ENCODE data around the gene IMMP1L. TPM values are rescaled to one million over a fixed set of nuclear protein-coding genes. Genes with fewer than 3 reads are reported as not detected.
A peak's percentile ranks its signal among the peaks of the same experiment; 100 is the strongest.

IMMP1L gene
- total and polyA plus RNA-seq, 2 donors (not counting 1 experiment from before 2014, with no cell fraction given) = 14.3 to 16.5 TPM

DNA sequence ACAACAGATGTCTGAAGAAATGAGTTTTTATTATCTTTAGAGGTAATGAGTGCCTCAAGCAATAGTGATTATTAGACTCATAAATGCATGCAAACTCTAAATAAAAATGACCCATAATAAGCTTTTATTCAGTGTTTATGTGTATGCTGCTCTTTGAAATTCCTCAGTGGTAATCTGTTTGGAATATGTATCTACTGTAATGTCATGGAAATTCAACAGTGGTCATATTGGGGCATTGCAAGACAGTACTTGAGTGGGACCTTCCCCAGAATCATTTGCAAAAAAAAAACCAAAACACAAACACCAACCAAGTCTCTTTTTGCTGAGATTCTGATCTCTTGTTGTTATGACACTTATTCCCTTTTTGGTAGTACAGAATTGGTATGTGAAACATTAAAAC is 104.8 kb downstream of the IMMP1L start:
- H3K9me3 Mint-ChIP-seq (ENCODE audit: insufficient read depth) = peaks cover 3% of the 10 kb centered on the region
- Histone ChIP-seq H3K9ac (ENCODE audit: low read length) (no peak overlapping the region), H3K9me3 (ENCODE audit: control extremely low read depth in 1 of 3, control insufficient read depth in 2 of 3, insufficient read depth in 1 of 3, low read length in 2 of 3) (no peaks in the 10 kb centered on the region), H2AFZ (ENCODE audit: insufficient read depth, low read depth, low read length, poor library complexity, severe bottlenecking) (no peak overlapping the region), H3K36me3 (replicated peaks in 1 of 2; ENCODE audit: control extremely low read depth in 1 of 2, control insufficient read depth in 1 of 2, extremely low read depth in 1 of 2, insufficient read depth in 2 of 2, low read length in 1 of 2) (no peaks in the 10 kb centered on the region), H3K27me3 (replicated peaks in 1 of 4; ENCODE audit: control extremely low read depth in 1 of 4, control insufficient read depth in 3 of 4, insufficient read depth in 4 of 4, low read length in 3 of 4) (no peaks in the 10 kb centered on the region), H3K27ac (ENCODE audit: low read length in 2 of 2) (no peak overlapping the region), H4K20me1 (ENCODE audit: control insufficient read depth, insufficient read depth, low read length, poor library complexity, severe bottlenecking) (no peaks in the 10 kb centered on the region), H3K4me1 (ENCODE audit: control insufficient read depth in 2 of 2, insufficient read depth in 2 of 2, low read length in 2 of 2) (no peaks in the 10 kb centered on the region), H3K79me2 (ENCODE audit: control insufficient read depth, insufficient read depth, low read length) (no peaks in the 10 kb centered on the region), H3K4me2 (replicated peaks; ENCODE audit: low read depth, low read length, poor library complexity, severe bottlenecking) (no peak overlapping the region), H3K4me3 (ENCODE audit: control extremely low read depth in 1 of 5, extremely low read depth in 1 of 5, insufficient read depth in 1 of 5, low read depth in 2 of 5, low read length in 4 of 5) (no peak overlapping the region)
- H3K27ac Mint-ChIP-seq = no peak overlapping the region
- intact Hi-C loops (cut with micrococcal nuclease) = no loop called here
- no peak overlapping the region for H3K4me3 Mint-ChIP-seq
- H3K27me3 Mint-ChIP-seq = no peaks in the 10 kb centered on the region
- H3K4me1 Mint-ChIP-seq = peaks cover 4% of the 10 kb centered on the region
- ATAC-seq (ENCODE audit: low read depth) = no peak
- DNase-seq = no peak
- CTCF ChIA-PET = no interaction called here
- POLR2A ChIA-PET = no interaction called here
- TF ChIP-seq, protein P1, sequence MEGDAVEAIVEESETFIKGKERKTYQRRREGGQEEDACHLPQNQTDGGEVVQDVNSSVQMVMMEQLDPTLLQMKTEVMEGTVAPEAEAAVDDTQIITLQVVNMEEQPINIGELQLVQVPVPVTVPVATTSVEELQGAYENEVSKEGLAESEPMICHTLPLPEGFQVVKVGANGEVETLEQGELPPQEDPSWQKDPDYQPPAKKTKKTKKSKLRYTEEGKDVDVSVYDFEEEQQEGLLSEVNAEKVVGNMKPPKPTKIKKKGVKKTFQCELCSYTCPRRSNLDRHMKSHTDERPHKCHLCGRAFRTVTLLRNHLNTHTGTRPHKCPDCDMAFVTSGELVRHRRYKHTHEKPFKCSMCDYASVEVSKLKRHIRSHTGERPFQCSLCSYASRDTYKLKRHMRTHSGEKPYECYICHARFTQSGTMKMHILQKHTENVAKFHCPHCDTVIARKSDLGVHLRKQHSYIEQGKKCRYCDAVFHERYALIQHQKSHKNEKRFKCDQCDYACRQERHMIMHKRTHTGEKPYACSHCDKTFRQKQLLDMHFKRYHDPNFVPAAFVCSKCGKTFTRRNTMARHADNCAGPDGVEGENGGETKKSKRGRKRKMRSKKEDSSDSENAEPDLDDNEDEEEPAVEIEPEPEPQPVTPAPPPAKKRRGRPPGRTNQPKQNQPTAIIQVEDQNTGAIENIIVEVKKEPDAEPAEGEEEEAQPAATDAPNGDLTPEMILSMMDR (IDR thresholded peaks at IDR 0.05) = no peak
- no peak for TF ChIP-seq EZH2 (IDR thresholded peaks at IDR 0.05; ENCODE audit: borderline replicate concordance, insufficient read depth, low read depth, low read length, poor library complexity, severe bottlenecking)

DNA sequence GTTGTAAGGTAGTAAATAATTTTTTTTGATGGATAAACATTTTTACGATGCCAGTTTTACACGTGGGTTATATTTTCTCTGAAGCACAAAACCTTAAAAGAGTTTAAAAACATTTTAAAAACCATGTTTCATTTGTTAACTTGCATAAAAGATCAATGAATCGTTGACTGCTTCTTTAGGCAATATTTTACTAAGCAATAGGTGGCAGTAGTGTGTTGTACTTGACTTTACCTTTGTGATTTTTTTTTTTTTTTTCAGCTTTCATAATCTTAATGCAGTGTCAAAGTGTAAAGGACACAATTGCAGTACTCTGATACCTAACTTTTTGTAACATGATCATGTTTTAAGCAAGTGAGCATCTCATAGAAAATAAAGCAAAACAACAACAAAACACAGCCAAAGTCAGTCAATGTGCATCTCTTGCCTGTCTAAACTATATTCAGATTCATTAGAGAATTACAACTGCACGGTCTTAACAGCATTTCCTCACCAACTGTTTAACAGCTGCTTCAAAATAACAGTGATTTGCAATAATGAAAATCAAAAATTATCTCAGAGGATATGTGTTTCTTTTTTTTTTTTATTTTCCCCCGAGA is 112.1 kb downstream of the IMMP1L start:
- H4K20me1 ChIP-seq (ENCODE audit: control insufficient read depth, insufficient read depth, low read length, poor library complexity, severe bottlenecking) = no peaks in the 10 kb centered on the region
- 100% methylated on average over 1 of the region's 5 CpGs for WGBS (ENCODE audit: insufficient coverage)
- H3K9ac ChIP-seq (ENCODE audit: low read length) = no peak overlapping the region

More for the DNA sequence above, 112.1 kb downstream of the IMMP1L start:
- TF ChIP-seq, protein P1 (IDR thresholded peaks at IDR 0.05) = peak; percentile 60
- no peak for TF ChIP-seq EZH2 (IDR thresholded peaks at IDR 0.05; ENCODE audit: borderline replicate concordance, insufficient read depth, low read depth, low read length, poor library complexity, severe bottlenecking)
- no peak overlapping the region for H2AFZ ChIP-seq (ENCODE audit: insufficient read depth, low read depth, low read length, poor library complexity, severe bottlenecking)
- H3K36me3 ChIP-seq (replicated peaks in 1 of 2; ENCODE audit: control extremely low read depth in 1 of 2, control insufficient read depth in 1 of 2, extremely low read depth in 1 of 2, insufficient read depth in 2 of 2, low read length in 1 of 2) = no peaks in the 10 kb centered on the region
- H3K27me3 ChIP-seq (replicated peaks in 1 of 4; ENCODE audit: control extremely low read depth in 1 of 4, control insufficient read depth in 3 of 4, insufficient read depth in 4 of 4, low read length in 3 of 4) = no peaks in the 10 kb centered on the region
- Mint-ChIP-seq H3K27ac (no peak overlapping the region), H3K27me3 (no peaks in the 10 kb centered on the region), H3K4me1 (no peaks in the 10 kb centered on the region), H3K4me3 (no peak overlapping the region), H3K9me3 (ENCODE audit: insufficient read depth) (peaks cover 5% of the 10 kb centered on the region)
- DNase-seq (peak; percentile 13), ATAC-seq (ENCODE audit: low read depth) (peak; percentile 28)
- no peak overlapping the region for H3K27ac ChIP-seq (ENCODE audit: low read length in 2 of 2)
- H3K4me3 ChIP-seq (ENCODE audit: control extremely low read depth in 1 of 5, extremely low read depth in 1 of 5, insufficient read depth in 1 of 5, low read depth in 2 of 5, low read length in 4 of 5) = no peak overlapping the region
- H3K9me3 ChIP-seq (ENCODE audit: control extremely low read depth in 1 of 3, control insufficient read depth in 2 of 3, insufficient read depth in 1 of 3, low read length in 2 of 3) = peaks cover 0 to 4% (median 0%) of the 10 kb centered on the region in 3 donors
- no peak overlapping the region for H3K4me2 ChIP-seq (replicated peaks; ENCODE audit: low read depth, low read length, poor library complexity, severe bottlenecking)
- ChIA-PET CTCF (interaction anchor here (1.0 to 2.0 kb wide), 6 partner anchors 9 to 779 kb away, joined by 3 to 17 read pairs (median 5); no protein-coding TSS in a partner anchor), POLR2A (no interaction called here)
- no peaks in the 10 kb centered on the region for H3K4me1 ChIP-seq (ENCODE audit: control insufficient read depth in 2 of 2, insufficient read depth in 2 of 2, low read length in 2 of 2)
- H3K79me2 ChIP-seq (ENCODE audit: control insufficient read depth, insufficient read depth, low read length) = no peaks in the 10 kb centered on the region
- intact Hi-C loops (cut with micrococcal nuclease) = no loop called here

All from B cell (primary cell).